HS-5 (cell line): ENCODE measurements around the gene FUT3.

ENCODE experiments used
- DNase-seq: peaks from one replicate; pipeline ENCODE4 v3.0.0-alpha.2; 2012; ENCODE audit warnings: low read depth

The FUT3 gene

GRCh38 chr19:5800361-5801270 lies 50.6 kb downstream of the FUT3 start:
- DNase-seq = no peak

GRCh38 chr19:5799247-5800241 lies 51.7 kb downstream of the FUT3 start:
- no peak for DNase-seq

- no peak for DNase-seq
Measured at GRCh38 chr19:5798244-5798643, 53.0 kb downstream of the FUT3 start.

- DNase-seq = no peak
Measured at GRCh38 chr19:5795382-5795919, 55.8 kb downstream of the FUT3 start.

- no peak for DNase-seq
Measured at GRCh38 chr19:5793188-5793587, 58.1 kb downstream of the FUT3 start.
